Keratinocyte (primary cell): ENCODE results near the gene CLEC16A. TPM values are rescaled to one million over a fixed set of nuclear protein-coding genes. Genes with fewer than 3 reads are reported as not detected.

Experiments used
- DNase-seq: peaks from one replicate; pipeline ENCODE4 v3.0.0-alpha.2; 2011; ENCODE audit warnings: low read depth, missing footprints, low spot score
- FAIRE-seq: peaks from 2 replicates; lab custom pipeline; 2011; peaks lifted over from hg19 to GRCh38; lab: Jason Lieb, UNC
- H2AFZ ChIP-seq: 2 replicates; pipeline ENCODE4 v1.6.0; 2012; ENCODE audit warnings: low read length, control low read depth, inconsistent platforms; ENCODE audit not compliant: control insufficient read depth
- H3K27ac ChIP-seq: 2 replicates; pipeline ENCODE4 v1.5.1; 2011; ENCODE audit warnings: low read length; ENCODE audit not compliant: control insufficient read depth, insufficient read depth
- H3K27me3 ChIP-seq: 3 replicates; pipeline ENCODE4 v1.6.0; 2011; ENCODE audit warnings: low read length; ENCODE audit not compliant: control insufficient read depth, insufficient read depth; ENCODE audit errors: extremely low read depth
- H3K36me3 ChIP-seq, 2 experiments: 2 replicates in 1 of 2; 3 replicates in 1 of 2; pipeline ENCODE4 v1.5.1; 2011; ENCODE audit warnings: low read length in 2 of 2, mild to moderate bottlenecking in 1 of 2; ENCODE audit not compliant: control insufficient read depth in 2 of 2, insufficient read depth in 2 of 2; ENCODE audit errors: extremely low read depth in 1 of 2
- H3K4me1 ChIP-seq: 3 replicates; pipeline ENCODE4 v1.5.1; 2011; ENCODE audit warnings: low read length; ENCODE audit not compliant: control insufficient read depth, insufficient read depth; ENCODE audit errors: extremely low read depth
- H3K4me2 ChIP-seq: 3 replicates; pipeline ENCODE4 v1.6.0; 2011; ENCODE audit warnings: low read depth, low read length; ENCODE audit not compliant: control insufficient read depth, insufficient read depth; ENCODE audit errors: extremely low read depth
- H3K4me3 ChIP-seq, 3 experiments: fragments of 200-600 bp in 1 of 3; sonication (generic) in 1 of 3; 2 replicates in 2 of 3; 3 replicates in 1 of 3; pipeline ENCODE4 v1.5.1; 2011 to 2016; ENCODE audit warnings: low read length in 3 of 3, mild to moderate bottlenecking in 3 of 3, control low read depth in 2 of 3, inconsistent platforms in 1 of 3, low read depth in 1 of 3, mixed read lengths in 1 of 3, mixed run types in 1 of 3, moderate library complexity in 1 of 3; ENCODE audit not compliant: control insufficient read depth in 2 of 3, insufficient read depth in 2 of 3; ENCODE audit errors: extremely low read depth in 1 of 3
- H3K79me2 ChIP-seq: 2 replicates; pipeline ENCODE4 v1.6.0; 2012; ENCODE audit warnings: low read length; ENCODE audit not compliant: control insufficient read depth, insufficient read depth
- H3K9ac ChIP-seq: 3 replicates; pipeline ENCODE4 v1.6.0; 2011; ENCODE audit warnings: low read length; ENCODE audit not compliant: control insufficient read depth, insufficient read depth; ENCODE audit errors: extremely low read depth
- H3K9me1 ChIP-seq: 3 replicates; pipeline ENCODE4 v1.6.0; 2011; ENCODE audit warnings: low read length; ENCODE audit not compliant: control insufficient read depth, insufficient read depth; ENCODE audit errors: extremely low read depth
- H3K9me3 ChIP-seq: 2 replicates; pipeline ENCODE4 v1.5.1; 2012; ENCODE audit warnings: low read depth, low read length; ENCODE audit not compliant: control insufficient read depth
- H4K20me1 ChIP-seq: 3 replicates; pipeline ENCODE4 v1.6.0; 2011; ENCODE audit warnings: low read length; ENCODE audit not compliant: control insufficient read depth, insufficient read depth; ENCODE audit errors: extremely low read depth
- CTCF ChIP-seq, 3 experiments: IDR thresholded peaks in 1 of 3; conservative IDR thresholded peaks in 1 of 3; optimal IDR thresholded peaks in 1 of 3; 2 replicates in 2 of 3; 3 replicates in 1 of 3; pipeline versions ENCODE3 to v1.5.1; 2011; ENCODE audit warnings: low read length in 3 of 3, mild to moderate bottlenecking in 3 of 3, moderate library complexity in 2 of 3, control low read depth in 1 of 3, inconsistent platforms in 1 of 3; ENCODE audit not compliant: insufficient read depth in 2 of 3; ENCODE audit errors: extremely low read depth in 1 of 3
- EZH2 ChIP-seq: IDR thresholded peaks from one replicate; pipeline ENCODE4 v1.6.1; 2012; ENCODE audit warnings: inconsistent platforms, mild to moderate bottlenecking, low read length, moderate library complexity
- dilution Hi-C: fragments of 300-500 bp; cut with MboI; formaldehyde crosslinking; loops from one replicate; pipeline ENCODE4 v1.7.0; 2020; ENCODE audit warnings: low sequenced_read_pairs; ENCODE audit not compliant: extremely low pct_ligation_motif_present
- polyA plus RNA-seq, 5 experiments: library from polyadenylated mRNA; depleted of rRNA in 3 of 5; stranded (reverse) in 3 of 5; stranded (forward) in 1 of 5; unstranded in 1 of 5; fragments of >200 nt; gene quantifications; 1 replicate in 1 of 5; 2 replicates in 3 of 5; 3 replicates in 1 of 5; pipeline versions ENCODE4 v1.2.1 to v1.2.3, GENCODE V29; 2011 to 2012; ENCODE audit warnings: missing spikeins in 2 of 5, low read depth in 1 of 5, low replicate concordance in 1 of 5

The CLEC16A gene
- polyA plus RNA-seq, 1 donor (not counting 4 experiments of a cell fraction or from before 2014, with no cell fraction given), result 9.5 TPM

GRCh38 chr16:11098601-11099390 is 154.4 kb downstream of the CLEC16A start:
- DNase-seq (no peak), FAIRE-seq (no peak)
- H3K4me1 ChIP-seq, result peaks cover 18% of the 10 kb centered on the region
- H3K79me2 ChIP-seq, result no peaks in the 10 kb centered on the region
- H4K20me1 ChIP-seq, result no peaks in the 10 kb centered on the region
- H3K9me1 ChIP-seq, result peaks cover 3% of the 10 kb centered on the region
- H3K9ac ChIP-seq, result no peak overlapping the region
- no peak overlapping the region for H3K4me2 ChIP-seq
- H3K36me3 ChIP-seq, result no peaks in the 10 kb centered on the region
- dilution Hi-C loops, result no loop called here
- no peak overlapping the region for H2AFZ ChIP-seq
- no peaks in the 10 kb centered on the region for H3K27me3 ChIP-seq
- H3K9me3 ChIP-seq, result no peaks in the 10 kb centered on the region
- no peak overlapping the region for H3K4me3 ChIP-seq
- H3K27ac ChIP-seq, result no peak overlapping the region
- no peak for TF ChIP-seq CTCF (optimal IDR thresholded peaks at IDR 0.05 in 1 of 3, IDR thresholded peaks at IDR 0.05 in 1 of 3, conservative IDR thresholded peaks at IDR 0.05 in 1 of 3; ENCODE audit: extremely low read depth in 1 of 3, insufficient read depth in 2 of 3, low read length in 3 of 3)
- TF ChIP-seq EZH2, result no peak

- dilution Hi-C loops, result no loop called here
- peaks cover 14% of the 10 kb centered on the region for H3K4me1 ChIP-seq
- no peak overlapping the region for H3K27ac ChIP-seq
- H3K36me3 ChIP-seq, result peaks cover 0 to 1% of the 10 kb centered on the region in 2 experiments
- H3K79me2 ChIP-seq, result no peaks in the 10 kb centered on the region
- H3K9me1 ChIP-seq, result no peaks in the 10 kb centered on the region
- no peak overlapping the region for H2AFZ ChIP-seq
- H4K20me1 ChIP-seq, result no peaks in the 10 kb centered on the region
- H3K4me3 ChIP-seq, result no peak overlapping the region
- no peak overlapping the region for H3K4me2 ChIP-seq
- H3K9me3 ChIP-seq, result no peaks in the 10 kb centered on the region
- FAIRE-seq, result no peak
- no peaks in the 10 kb centered on the region for H3K27me3 ChIP-seq
- no peak for DNase-seq
- TF ChIP-seq EZH2 (no peak), CTCF (optimal IDR thresholded peaks at IDR 0.05 in 1 of 3, IDR thresholded peaks at IDR 0.05 in 1 of 3, conservative IDR thresholded peaks at IDR 0.05 in 1 of 3; ENCODE audit: extremely low read depth in 1 of 3, insufficient read depth in 2 of 3, low read length in 3 of 3) (no peak)
- no peak overlapping the region for H3K9ac ChIP-seq
These were observed 155.4 kb downstream of the CLEC16A start for GRCh38 chr16:11099672-11100205.
